Measurements from ENCODE around the gene TMEM175. TPM values are rescaled to one million over a fixed set of nuclear protein-coding genes. Genes with fewer than 3 reads are reported as not detected.
"Not testable (repeated sequence)": the region's sequence is repeated elsewhere in the genome, so short reads cannot be mapped to it uniquely, and the experiment has no call there.

Gene TMEM175
- total RNA-seq, 1 experiment from 2014 or later: 18.8 TPM

DNA sequence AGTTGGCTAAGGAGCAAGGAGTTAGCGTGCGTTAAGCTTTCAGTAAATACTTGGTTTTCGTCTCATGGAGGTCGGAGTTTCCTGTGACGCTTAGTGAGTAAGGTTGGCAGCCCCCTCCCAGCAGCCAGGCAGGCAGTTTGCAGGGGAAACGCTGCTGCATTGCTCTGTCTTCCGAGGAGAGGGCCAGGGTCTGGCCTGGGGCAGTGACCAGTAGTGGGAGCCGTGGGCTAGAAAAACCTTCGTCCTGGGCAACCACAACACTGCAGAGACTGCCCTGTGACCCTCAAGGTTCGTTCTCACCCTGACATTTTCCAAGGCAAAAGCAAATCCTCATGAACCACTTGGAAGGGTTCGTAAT is 432 bp downstream of the TMEM175 start:
- Mint-ChIP-seq H3K36me3 (ENCODE audit: insufficient read depth, unreplicated experiment) (peaks cover 28% of the 10 kb centered on the region), H3K27me3 (ENCODE audit: unreplicated experiment) (no peaks in the 10 kb centered on the region), H3K4me1 (ENCODE audit: low read depth, unreplicated experiment) (peaks cover 9% of the 10 kb centered on the region), H3K9me3 (ENCODE audit: low read depth, unreplicated experiment) (no peaks in the 10 kb centered on the region), H3K4me3 (ENCODE audit: low read depth, unreplicated experiment) (peak overlapping the region; percentile 84), H3K27ac (ENCODE audit: unreplicated experiment) (peak overlapping the region; percentile 78)
- DNase-seq: peak; percentile 11
- TF ChIP-seq, protein P1, sequence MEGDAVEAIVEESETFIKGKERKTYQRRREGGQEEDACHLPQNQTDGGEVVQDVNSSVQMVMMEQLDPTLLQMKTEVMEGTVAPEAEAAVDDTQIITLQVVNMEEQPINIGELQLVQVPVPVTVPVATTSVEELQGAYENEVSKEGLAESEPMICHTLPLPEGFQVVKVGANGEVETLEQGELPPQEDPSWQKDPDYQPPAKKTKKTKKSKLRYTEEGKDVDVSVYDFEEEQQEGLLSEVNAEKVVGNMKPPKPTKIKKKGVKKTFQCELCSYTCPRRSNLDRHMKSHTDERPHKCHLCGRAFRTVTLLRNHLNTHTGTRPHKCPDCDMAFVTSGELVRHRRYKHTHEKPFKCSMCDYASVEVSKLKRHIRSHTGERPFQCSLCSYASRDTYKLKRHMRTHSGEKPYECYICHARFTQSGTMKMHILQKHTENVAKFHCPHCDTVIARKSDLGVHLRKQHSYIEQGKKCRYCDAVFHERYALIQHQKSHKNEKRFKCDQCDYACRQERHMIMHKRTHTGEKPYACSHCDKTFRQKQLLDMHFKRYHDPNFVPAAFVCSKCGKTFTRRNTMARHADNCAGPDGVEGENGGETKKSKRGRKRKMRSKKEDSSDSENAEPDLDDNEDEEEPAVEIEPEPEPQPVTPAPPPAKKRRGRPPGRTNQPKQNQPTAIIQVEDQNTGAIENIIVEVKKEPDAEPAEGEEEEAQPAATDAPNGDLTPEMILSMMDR (IDR thresholded peaks at IDR 0.05; ENCODE audit: unreplicated experiment): no peak
- BruUV-seq (replicated peaks): TSS peak; percentile 87
- CTCF ChIA-PET: interaction anchor here (1.0 kb wide), 1 partner anchor 55 kb away, joined by 5 read pairs; the partner anchor contains the start of gene IDUA
- intact Hi-C loops (cut with micrococcal nuclease; ENCODE audit: unreplicated experiment): no loop called here

DNA sequence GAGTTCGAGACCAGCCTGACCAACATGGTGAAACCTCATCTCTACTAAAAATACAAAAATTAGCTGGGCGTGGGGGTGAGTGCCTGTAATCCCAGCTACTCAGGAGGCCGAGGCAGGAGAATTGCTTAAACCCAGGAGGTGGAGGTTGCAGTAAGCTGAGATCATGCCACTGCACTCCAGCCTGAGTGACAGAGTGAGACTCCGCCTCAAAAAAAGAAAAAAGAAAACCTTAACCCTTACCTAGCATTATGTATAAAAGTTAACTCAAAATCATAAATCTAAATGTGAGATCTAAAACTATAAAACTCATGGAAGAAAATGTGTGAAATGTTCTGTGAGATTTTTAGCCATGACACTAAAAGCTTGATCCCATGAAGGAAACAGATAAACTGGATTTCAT is 7.2 kb downstream of the TMEM175 start:
- H3K9me3 Mint-ChIP-seq (ENCODE audit: low read depth, unreplicated experiment); CTCF ChIA-PET; H3K4me3 Mint-ChIP-seq (ENCODE audit: low read depth, unreplicated experiment); H3K27me3 Mint-ChIP-seq (ENCODE audit: unreplicated experiment); H3K27ac Mint-ChIP-seq (ENCODE audit: unreplicated experiment); DNase-seq; H3K36me3 Mint-ChIP-seq (ENCODE audit: insufficient read depth, unreplicated experiment); intact Hi-C loops (cut with micrococcal nuclease; ENCODE audit: unreplicated experiment); BruUV-seq (replicated peaks); H3K4me1 Mint-ChIP-seq (ENCODE audit: low read depth, unreplicated experiment): not testable (repeated sequence)

DNA sequence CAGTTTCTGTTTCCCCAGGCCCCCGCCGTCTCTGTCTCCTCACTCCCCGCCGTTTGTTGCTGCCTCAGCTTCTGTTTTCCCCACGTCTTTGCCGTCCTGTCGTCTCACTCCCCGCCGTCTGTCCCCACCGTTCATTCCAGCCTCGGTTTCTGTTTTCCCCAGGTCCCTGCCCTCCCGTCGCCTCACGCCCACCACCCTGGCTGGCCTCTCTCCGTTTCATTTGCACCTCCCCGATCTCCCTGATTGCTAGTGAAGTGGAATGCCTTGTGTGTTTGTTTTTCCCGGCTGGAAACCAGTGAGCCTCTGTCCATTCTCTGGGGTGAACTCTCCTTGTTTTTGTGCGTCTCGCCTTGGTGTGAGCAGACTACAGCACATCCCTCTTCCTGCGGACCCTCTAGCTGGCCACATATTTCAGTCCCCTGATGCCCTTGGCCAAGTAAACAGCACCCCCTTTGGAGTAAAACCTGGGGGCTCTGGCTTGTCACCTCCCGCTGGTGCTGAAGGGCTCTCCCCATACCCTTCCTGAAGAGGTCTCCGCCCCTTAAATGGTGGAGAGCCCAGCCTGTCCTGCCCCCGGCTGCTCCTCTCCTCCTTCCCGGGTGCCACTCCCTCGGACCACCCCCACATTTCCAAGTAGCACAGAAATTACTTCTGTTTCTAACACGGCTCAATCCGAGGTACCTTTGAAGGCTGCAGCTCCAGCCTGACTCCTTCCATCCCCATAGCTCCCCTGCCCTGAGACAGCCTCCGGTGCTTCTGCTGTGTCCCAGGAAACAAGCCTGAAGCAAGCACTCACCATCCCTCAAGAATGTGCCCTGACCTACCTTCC is 13.2 kb downstream of the TMEM175 start:
- Mint-ChIP-seq H3K36me3 (ENCODE audit: insufficient read depth, unreplicated experiment) (no peaks in the 10 kb centered on the region), H3K4me1 (ENCODE audit: low read depth, unreplicated experiment) (no peaks in the 10 kb centered on the region), H3K27ac (ENCODE audit: unreplicated experiment) (no peak overlapping the region), H3K27me3 (ENCODE audit: unreplicated experiment) (no peaks in the 10 kb centered on the region), H3K9me3 (ENCODE audit: low read depth, unreplicated experiment) (no peaks in the 10 kb centered on the region), H3K4me3 (ENCODE audit: low read depth, unreplicated experiment) (no peak overlapping the region)
- intact Hi-C loops (cut with micrococcal nuclease; ENCODE audit: unreplicated experiment): no loop called here
- TF ChIP-seq, protein P1 (IDR thresholded peaks at IDR 0.05; ENCODE audit: unreplicated experiment): no peak
- no peak for DNase-seq
- CTCF ChIA-PET: no interaction called here
- BruUV-seq (replicated peaks): no TSS peak

DNA sequence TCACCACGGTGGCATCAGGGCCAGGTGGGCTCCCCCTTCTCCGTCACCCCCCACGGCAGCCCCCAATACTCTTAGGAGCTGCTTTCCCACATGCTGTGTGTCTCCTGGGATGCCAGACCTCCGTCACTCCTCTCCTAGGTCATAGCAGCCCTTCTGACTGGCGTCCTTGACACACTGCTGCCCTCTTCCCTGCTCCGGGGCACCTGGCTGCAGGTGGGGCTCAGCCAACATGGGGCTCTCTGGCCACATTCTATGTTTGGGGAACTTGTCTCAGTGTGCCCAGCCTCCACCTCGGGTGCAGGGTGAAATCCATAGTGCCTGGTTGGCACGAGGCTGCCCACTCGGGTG is 13.8 kb downstream of the TMEM175 start:
- H3K4me1 Mint-ChIP-seq (ENCODE audit: low read depth, unreplicated experiment): no peaks in the 10 kb centered on the region
- CTCF ChIA-PET: no interaction called here
- DNase-seq: no peak
- TF ChIP-seq, protein P1 (IDR thresholded peaks at IDR 0.05; ENCODE audit: unreplicated experiment): no peak
- no peak overlapping the region for H3K27ac Mint-ChIP-seq (ENCODE audit: unreplicated experiment)
- H3K36me3 Mint-ChIP-seq (ENCODE audit: insufficient read depth, unreplicated experiment): no peaks in the 10 kb centered on the region
- intact Hi-C loops (cut with micrococcal nuclease; ENCODE audit: unreplicated experiment): no loop called here
- BruUV-seq (replicated peaks): no TSS peak
- no peaks in the 10 kb centered on the region for H3K27me3 Mint-ChIP-seq (ENCODE audit: unreplicated experiment)
- no peaks in the 10 kb centered on the region for H3K9me3 Mint-ChIP-seq (ENCODE audit: low read depth, unreplicated experiment)
- H3K4me3 Mint-ChIP-seq (ENCODE audit: low read depth, unreplicated experiment): no peak overlapping the region

Data from Calu3 (cell line).